A549 (cell line): ENCODE results near the gene TUBGCP2. TPM values are rescaled to one million over a fixed set of nuclear protein-coding genes. Genes with fewer than 3 reads are reported as not detected.

Experiments used
- ATAC-seq, 2 experiments: fragments of 200-7000 bp in 1 of 2; fragments of >200 bp in 1 of 2; cut with Nextera tagmentation in 1 of 2; cut with Tn5 transposase in 1 of 2; 3 replicates each; pipeline versions ENCODE4 v1.8.0 to v1.9.1; 2018 to 2020; ENCODE audit warnings: mild to moderate bottlenecking in 1 of 2, moderate library complexity in 1 of 2
- CTCF ChIA-PET: fragments of 300-600 bp; sonication (Branson Sonifier 250); formaldehyde crosslinking; extraction: SDS; loops from one replicate; lab custom pipeline; 2021; ENCODE audit warnings: antibody characterized with exemption, inconsistent platforms; lab: Yijun Ruan, JAX
- POLR2A ChIA-PET: fragments of 350-600 bp; formaldehyde crosslinking; extraction: SDS; loops from one replicate; lab custom pipeline; 2021; ENCODE audit warnings: antibody characterized with exemption, inconsistent platforms; lab: Yijun Ruan, JAX
- DNase-seq, 2 experiments: peaks; one replicate each; pipeline versions ENCODE4 v3.0.0 to v3.0.0-alpha.2; 2011 to 2016; ENCODE audit warnings: low read depth in 1 of 2, low spot score in 1 of 2
- FAIRE-seq: peaks from 2 replicates; lab custom pipeline; 2011; peaks lifted over from hg19 to GRCh38; lab: Jason Lieb, UNC
- H3K27ac ChIP-seq, 2 experiments: fragments of >200 bp; sonication (Bioruptor Twin); formaldehyde crosslinking; 3 replicates each; pipeline ENCODE4 v1.5.1; 2016 to 2017
- H3K4me1 ChIP-seq: fragments of >200 bp; sonication (Bioruptor Twin); formaldehyde crosslinking; 3 replicates; pipeline ENCODE4 v1.6.1; 2016
- H3K4me2 ChIP-seq: fragments of >200 bp; sonication (Bioruptor Twin); formaldehyde crosslinking; 3 replicates; pipeline ENCODE4 v1.6.1; 2016
- H3K4me3 ChIP-seq: fragments of >200 bp; sonication (Bioruptor Twin); formaldehyde crosslinking; 3 replicates; pipeline ENCODE4 v1.5.1; 2016
- H3K9me3 ChIP-seq: fragments of >200 bp; sonication (Bioruptor Twin); formaldehyde crosslinking; 3 replicates; pipeline ENCODE4 v1.6.1; 2016
- CEBPB ChIP-seq, 2 experiments: fragments of >200 bp in 1 of 2; sonication (Bioruptor Twin) in 1 of 2; formaldehyde crosslinking in 1 of 2; IDR thresholded peaks; 2 replicates each; pipeline ENCODE4 v1.6.1; 2012 to 2016
- E2F6 ChIP-seq: IDR thresholded peaks from 2 replicates; pipeline ENCODE4 v1.6.1; 2012; ENCODE audit warnings: low read depth, borderline replicate concordance
- HEYL ChIP-seq: fragments of 250-450 bp; sonication (Bioruptor Pico); IDR thresholded peaks from 2 replicates; pipeline ENCODE4 v1.8.0; 2021; ENCODE audit warnings: mild to moderate bottlenecking, moderate library complexity
- HOXA7 ChIP-seq: fragments of 250-450 bp; sonication (Bioruptor Pico); IDR thresholded peaks from 2 replicates; pipeline ENCODE4 v1.5.0; 2020; ENCODE audit warnings: mild to moderate bottlenecking, moderate library complexity
- HOXB5 ChIP-seq: fragments of 250-450 bp; sonication (Bioruptor Pico); IDR thresholded peaks from 2 replicates; pipeline ENCODE4 v1.5.0; 2020; ENCODE audit warnings: mild to moderate bottlenecking, moderate library complexity
- JUN ChIP-seq, 2 experiments: fragments of >200 bp; sonication (Bioruptor Twin); formaldehyde crosslinking; IDR thresholded peaks; 2 replicates in 1 of 2; 3 replicates in 1 of 2; pipeline ENCODE4 v1.6.1; 2016 to 2017
- KDM1A ChIP-seq: fragments of 200-600 bp; sonication (generic); IDR thresholded peaks from 2 replicates; pipeline ENCODE4 v1.6.1; 2016; ENCODE audit warnings: low read depth, mild to moderate bottlenecking
- KDM5A ChIP-seq: fragments of 200-600 bp; sonication (generic); IDR thresholded peaks from 2 replicates; pipeline ENCODE4 v1.6.1; 2016; ENCODE audit warnings: antibody characterized with exemption, mild to moderate bottlenecking
- MAX ChIP-seq: IDR thresholded peaks from 2 replicates; pipeline ENCODE4 v1.6.1; 2012
- MYC ChIP-seq: IDR thresholded peaks from 2 replicates; pipeline ENCODE4 v1.6.1; 2012; ENCODE audit warnings: mild to moderate bottlenecking, inconsistent platforms, low read length, improper control_type of control experiment, borderline replicate concordance
- PHF8 ChIP-seq: fragments of 200-600 bp; sonication (generic); IDR thresholded peaks from 2 replicates; pipeline ENCODE4 v1.6.1; 2016; ENCODE audit warnings: low read depth, mild to moderate bottlenecking, antibody characterized with exemption, moderate library complexity, borderline replicate concordance
- POLR2A ChIP-seq: IDR thresholded peaks from 2 replicates; pipeline ENCODE4 v1.6.1; 2012; ENCODE audit warnings: mild to moderate bottlenecking, low read length
- RFX5 ChIP-seq: fragments of 450-650 bp; IDR thresholded peaks from 2 replicates; pipeline ENCODE4 v1.7.1; 2014; ENCODE audit warnings: antibody characterized with exemption, mild to moderate bottlenecking, moderate library complexity
- ZFP36 ChIP-seq: fragments of 450-650 bp; IDR thresholded peaks from 2 replicates; pipeline ENCODE4 v1.6.1; 2014; ENCODE audit warnings: borderline replicate concordance; ENCODE audit not compliant: partially characterized antibody
- WGBS: methylation state at CpG from one replicate; pipeline ENCODE4 v1.1.6; 2017; ENCODE audit errors: missing lambda C conversion rate; 5-methylcytosine and 5-hydroxymethylcytosine counted together
- polyA plus RNA-seq, 4 experiments: library from polyadenylated mRNA; depleted of rRNA in 3 of 4; stranded (reverse); fragments of >200 nt; fragmentation: RNase III in 1 of 4; extraction: RNeasy Plus Mini Kit Qiagen cat#74134 plus additional on column Dnase treatment in 1 of 4; gene quantifications; 2 replicates in 3 of 4; 3 replicates in 1 of 4; pipeline ENCODE4 v1.2.3, GENCODE V29; 2011 to 2017

The TUBGCP2 gene
- polyA plus RNA-seq, 2 of the 4 experiments (the other 2 are of a cell fraction): 33.6 to 44.5 TPM

GRCh38 chr10:133262696-133263095, 46.0 kb downstream of the TUBGCP2 start (continued):
- TF ChIP-seq JUN (IDR thresholded peaks at IDR 0.05) (no peak), HEYL (no peak), KDM5A (no peak), RFX5 (no peak)

GRCh38 chr10:133261726-133262325, 46.8 kb downstream of the TUBGCP2 start:
- ChIA-PET CTCF (interaction anchor here (0.9 kb wide), 1 partner anchor 118 kb away, joined by 3 read pairs; no protein-coding TSS in a partner anchor), POLR2A (no interaction called here)
- Histone ChIP-seq H3K4me1 (peaks cover 61% of the 10 kb centered on the region), H3K4me2 (peak overlapping the region; percentile 94), H3K9me3 (no peaks in the 10 kb centered on the region), H3K27ac (peak overlapping the region; percentile 99), H3K4me3 (peak overlapping the region; percentile 89)
- 3% methylated on average over 7 of the region's 79 CpGs for WGBS
- DNase-seq: peak; percentile 70 to 75
- peak; percentile 21 to 37; a peak in 5 of 6 replicates for ATAC-seq
- TF ChIP-seq JUN (IDR thresholded peaks at IDR 0.05) (peak; percentile 72 to 76; a peak in 3 of 5 replicates), HOXB5 (CRISPR knock-in tag) (no peak), E2F6 (0 out of 2 replicates have a peak, but pooled peaks have one; percentile 55), POLR2A (peak; percentile 65), PHF8 (peak; percentile 69; the same call in 1 of the 2 replicates)
- FAIRE-seq: no peak

GRCh38 chr10:133260895-133261725, 47.6 kb downstream of the TUBGCP2 start:
- WGBS: 57% methylated on average over 15 of the region's 50 CpGs
- H3K27ac ChIP-seq: peak overlapping the region; percentile 99
- CTCF ChIA-PET: interaction anchor here (1.6 kb wide), 1 partner anchor 68 kb away, joined by 5 read pairs; no protein-coding TSS in a partner anchor

GRCh38 chr10:133259602-133259989, 49.1 kb downstream of the TUBGCP2 start:
- ChIA-PET POLR2A (interaction anchor here (1.1 kb wide), 1 partner anchor 48 kb away, joined by 3 read pairs; no protein-coding TSS in a partner anchor), CTCF (interaction anchor here (0.6 to 4.0 kb wide), 9 partner anchors 14 to 116 kb away, joined by 3 to 22 read pairs (median 4); no protein-coding TSS in a partner anchor)
- 82% methylated on average over 12 of the region's 12 CpGs for WGBS
- Histone ChIP-seq H3K4me3 (no peak overlapping the region), H3K4me1 (peaks cover 48% of the 10 kb centered on the region), H3K27ac (peak overlapping the region; percentile 80 to 91), H3K4me2 (peak overlapping the region; percentile 78), H3K9me3 (no peaks in the 10 kb centered on the region)
- ATAC-seq: no peak
- no peak for FAIRE-seq
- TF ChIP-seq JUN (IDR thresholded peaks at IDR 0.05): 0 out of 5 replicates have a peak, but pooled peaks of 1 of the 2 experiments have one; percentile 10
- TF ChIP-seq CEBPB (IDR thresholded peaks at IDR 0.05): no peak
- TF ChIP-seq HOXA7 (CRISPR knock-in tag): no peak
- DNase-seq: no peak

More at GRCh38 chr10:133260895-133261725, 47.6 kb downstream of the TUBGCP2 start:
- H3K4me1 ChIP-seq: peaks cover 61% of the 10 kb centered on the region
- TF ChIP-seq MAX (peak; percentile 71), MYC (peak; percentile 23; the same call in 1 of the 2 replicates), KDM1A (no peak), ZFP36 (no peak), POLR2A (peak; percentile 39)
- POLR2A ChIA-PET: no interaction called here
- H3K4me2 ChIP-seq: peak overlapping the region; percentile 94
- peak; percentile 39 to 65 for ATAC-seq
- H3K9me3 ChIP-seq: no peaks in the 10 kb centered on the region
- H3K4me3 ChIP-seq: peak overlapping the region; percentile 89
- no peak for FAIRE-seq
- DNase-seq: peak; percentile 60 to 73
